ENCODE results near the gene ZBTB48. TPM values are rescaled to one million over a fixed set of nuclear protein-coding genes. Genes with fewer than 3 reads are reported as not detected.

Gene ZBTB48
- polyA plus RNA-seq, 1 of the 3 experiments (the other 2 are of a cell fraction): 31.2 TPM

DNA sequence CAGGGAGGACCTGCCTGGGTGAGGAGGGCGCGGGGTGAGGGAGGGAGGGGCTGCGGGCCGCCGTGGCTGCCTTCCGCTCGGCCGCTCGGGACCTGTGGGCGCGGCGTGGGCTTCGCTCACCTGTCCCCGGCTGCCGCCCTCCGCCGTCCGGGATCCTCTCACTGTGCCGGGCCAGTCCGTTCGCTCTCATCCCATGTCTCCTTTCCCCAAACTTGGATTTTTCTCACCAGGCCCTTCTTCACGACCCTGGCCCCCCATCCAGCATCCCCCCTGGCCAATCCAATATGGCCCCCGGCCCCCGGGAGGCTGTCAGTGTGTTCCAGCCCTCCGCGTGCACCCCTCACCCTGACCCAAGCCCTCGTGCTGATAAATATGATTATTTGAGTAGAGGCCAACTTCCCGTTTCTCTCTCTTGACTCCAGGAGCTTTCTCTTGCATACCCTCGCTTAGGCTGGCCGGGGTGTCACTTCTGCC, 362 bp downstream of the ZBTB48 start (continued):
- TF ChIP-seq IRF3 (IDR thresholded peaks at IDR 0.05; ENCODE audit: low read depth, low read length): no peak
- no peak for TF ChIP-seq GATA2 (CRISPR knock-in tag; IDR thresholded peaks at IDR 0.05)

DNA sequence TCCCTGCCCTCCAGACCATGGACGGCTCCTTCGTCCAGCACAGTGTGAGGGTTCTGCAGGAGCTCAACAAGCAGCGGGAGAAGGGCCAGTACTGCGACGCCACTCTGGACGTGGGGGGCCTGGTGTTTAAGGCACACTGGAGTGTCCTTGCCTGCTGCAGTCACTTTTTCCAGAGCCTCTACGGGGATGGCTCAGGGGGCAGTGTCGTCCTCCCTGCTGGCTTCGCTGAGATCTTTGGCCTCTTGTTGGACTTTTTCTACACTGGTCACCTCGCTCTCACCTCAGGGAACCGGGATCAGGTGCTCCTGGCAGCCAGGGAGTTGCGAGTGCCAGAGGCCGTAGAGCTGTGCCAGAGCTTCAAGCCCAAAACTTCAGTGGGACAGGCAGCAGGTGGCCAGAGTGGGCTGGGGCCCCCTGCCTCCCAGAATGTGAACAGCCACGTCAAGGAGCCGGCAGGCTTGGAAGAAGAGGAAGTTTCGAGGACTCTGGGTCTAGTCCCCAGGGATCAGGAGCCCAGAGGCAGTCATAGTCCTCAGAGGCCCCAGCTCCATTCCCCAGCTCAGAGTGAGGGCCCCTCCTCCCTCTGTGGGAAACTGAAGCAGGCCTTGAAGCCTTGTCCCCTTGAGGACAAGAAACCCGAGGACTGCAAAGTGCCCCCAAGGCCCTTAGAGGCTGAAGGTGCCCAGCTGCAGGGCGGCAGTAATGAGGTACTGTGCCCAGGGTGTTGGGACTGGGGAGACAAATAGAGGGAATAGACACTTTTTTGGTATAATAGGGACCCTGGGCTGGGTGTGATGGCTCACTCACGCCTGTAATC, 1.0 kb downstream of the ZBTB48 start:
- Histone ChIP-seq H3K4me1 (ENCODE audit: control insufficient read depth in 1 of 2, insufficient read depth in 2 of 2, low read depth in 1 of 2, low read length in 1 of 2) (peaks cover 14 to 32% of the 10 kb centered on the region in 2 experiments; a peak in 2 of 4 replicates), H3K79me2 (ENCODE audit: insufficient read depth) (peaks cover 29% of the 10 kb centered on the region), H3K27ac (ENCODE audit: low read depth in 2 of 2, low read length in 1 of 2) (peak overlapping the region in 1 of 2 experiments; percentile 76; a peak in 1 of 4 replicates), H3K9me3 (no peaks in the 10 kb centered on the region), H3K27me3 (ENCODE audit: insufficient read depth) (no peaks in the 10 kb centered on the region), H3F3A (replicated peaks; ENCODE audit: insufficient read depth) (no peaks in the 10 kb centered on the region), H2AFZ (ENCODE audit: low read depth) (peak overlapping the region; percentile 56; the same call in 1 of the 2 replicates), H3K9me2 (no peaks in the 10 kb centered on the region), H3K36me3 (replicated peaks in 1 of 2; ENCODE audit: control insufficient read depth in 1 of 2, insufficient read depth in 2 of 2, low read length in 1 of 2) (peaks cover 0 to 2% of the 10 kb centered on the region in 2 experiments), H4K20me1 (ENCODE audit: insufficient read depth) (no peaks in the 10 kb centered on the region), H3K4me3 (ENCODE audit: low read depth in 2 of 2, low read length in 1 of 2) (peak overlapping the region; percentile 73 to 84), H3K4me2 (peak overlapping the region; percentile 83), H3K9ac (peak overlapping the region; percentile 76)
- CTCF ChIA-PET: interaction anchor here (0.7 to 8.5 kb wide), 13 partner anchors 8 to 369 kb away, joined by 3 to 68 read pairs (median 4); partner anchors contain the start of genes NOL9 and TAS1R1
- POLR2A ChIA-PET: interaction anchor here (0.6 to 2.3 kb wide), 3 partner anchors 9 to 14 kb away, joined by 3 to 5 read pairs (median 3); no protein-coding TSS in a partner anchor
- TF ChIP-seq, protein P1, sequence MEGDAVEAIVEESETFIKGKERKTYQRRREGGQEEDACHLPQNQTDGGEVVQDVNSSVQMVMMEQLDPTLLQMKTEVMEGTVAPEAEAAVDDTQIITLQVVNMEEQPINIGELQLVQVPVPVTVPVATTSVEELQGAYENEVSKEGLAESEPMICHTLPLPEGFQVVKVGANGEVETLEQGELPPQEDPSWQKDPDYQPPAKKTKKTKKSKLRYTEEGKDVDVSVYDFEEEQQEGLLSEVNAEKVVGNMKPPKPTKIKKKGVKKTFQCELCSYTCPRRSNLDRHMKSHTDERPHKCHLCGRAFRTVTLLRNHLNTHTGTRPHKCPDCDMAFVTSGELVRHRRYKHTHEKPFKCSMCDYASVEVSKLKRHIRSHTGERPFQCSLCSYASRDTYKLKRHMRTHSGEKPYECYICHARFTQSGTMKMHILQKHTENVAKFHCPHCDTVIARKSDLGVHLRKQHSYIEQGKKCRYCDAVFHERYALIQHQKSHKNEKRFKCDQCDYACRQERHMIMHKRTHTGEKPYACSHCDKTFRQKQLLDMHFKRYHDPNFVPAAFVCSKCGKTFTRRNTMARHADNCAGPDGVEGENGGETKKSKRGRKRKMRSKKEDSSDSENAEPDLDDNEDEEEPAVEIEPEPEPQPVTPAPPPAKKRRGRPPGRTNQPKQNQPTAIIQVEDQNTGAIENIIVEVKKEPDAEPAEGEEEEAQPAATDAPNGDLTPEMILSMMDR (IDR thresholded peaks at IDR 0.05): 0 out of 2 replicates have a peak, but pooled peaks have one; percentile 11
- TF ChIP-seq MEF2A (IDR thresholded peaks at IDR 0.05; ENCODE audit: borderline replicate concordance, low read depth): no peak
- peak; percentile 46 for DNase-seq
- WGBS (ENCODE audit: low lambda C conversion rate): 26% methylated on average over 10 of the region's 19 CpGs

- no peak overlapping the region for H3K9ac ChIP-seq
- ChIA-PET POLR2A (interaction anchor here (0.7 to 2.3 kb wide), 2 partner anchors 8 to 13 kb away, joined by 3 to 5 read pairs; no protein-coding TSS in a partner anchor), CTCF (interaction anchor here (0.7 to 8.5 kb wide), 5 partner anchors 10 to 96 kb away, joined by 3 to 68 read pairs (median 5); partner anchors contain the start of genes NOL9 and TAS1R1)
- H3K27ac ChIP-seq (ENCODE audit: low read depth in 2 of 2, low read length in 1 of 2): no peak overlapping the region
- peaks cover 14 to 32% of the 10 kb centered on the region in 2 experiments; a peak in 2 of 4 replicates for H3K4me1 ChIP-seq (ENCODE audit: control insufficient read depth in 1 of 2, insufficient read depth in 2 of 2, low read depth in 1 of 2, low read length in 1 of 2)
- H3K4me3 ChIP-seq (ENCODE audit: low read depth in 2 of 2, low read length in 1 of 2): no peak overlapping the region
- TF ChIP-seq FOXJ3 (CRISPR knock-in tag; IDR thresholded peaks at IDR 0.05) (no peak), RXRA (IDR thresholded peaks at IDR 0.05; ENCODE audit: borderline replicate concordance, low read depth) (no peak), ZBTB33 (IDR thresholded peaks at IDR 0.05; ENCODE audit: borderline replicate concordance, low read depth) (no peak), TEAD4 (IDR thresholded peaks at IDR 0.05; ENCODE audit: borderline replicate concordance, insufficient read depth) (no peak), EZH2phosphoT487 (IDR thresholded peaks at IDR 0.05; ENCODE audit: borderline replicate concordance, low read depth) (no peak), ELF1 (IDR thresholded peaks at IDR 0.05) (no peak), EP300 (IDR thresholded peaks at IDR 0.05; ENCODE audit: borderline replicate concordance in 1 of 2, low read depth in 1 of 2, low read length in 1 of 2) (no peak), POLR2AphosphoS5 (IDR thresholded peaks at IDR 0.05; ENCODE audit: low read depth, low read length) (no peak)
- peak overlapping the region; percentile 83; the same call in 1 of the 2 replicates for H3K4me2 ChIP-seq
- H3F3A ChIP-seq (replicated peaks; ENCODE audit: insufficient read depth): no peaks in the 10 kb centered on the region
- H3K36me3 ChIP-seq (replicated peaks in 1 of 2; ENCODE audit: control insufficient read depth in 1 of 2, insufficient read depth in 2 of 2, low read length in 1 of 2): peaks cover 0 to 2% of the 10 kb centered on the region in 2 experiments
- H3K79me2 ChIP-seq (ENCODE audit: insufficient read depth): peaks cover 29% of the 10 kb centered on the region
- H4K20me1 ChIP-seq (ENCODE audit: insufficient read depth): no peaks in the 10 kb centered on the region
- no peak overlapping the region for H2AFZ ChIP-seq (ENCODE audit: low read depth)
- 94% methylated on average over 10 of the region's 10 CpGs for WGBS (ENCODE audit: low lambda C conversion rate)
- H3K27me3 ChIP-seq (ENCODE audit: insufficient read depth): no peaks in the 10 kb centered on the region
- DNase-seq: no peak
- H3K9me2 ChIP-seq: no peaks in the 10 kb centered on the region
- H3K9me3 ChIP-seq: no peaks in the 10 kb centered on the region
Observed at GRCh38 chr1:6581561-6582305, 1.9 kb downstream of the ZBTB48 start.

Measured in SK-N-SH (cell line).